ENCODE data around the gene AIPL1.

AIPL1 gene

GRCh38 chr17:6465206-6466003 lies 30.5 kb upstream of the AIPL1 start:
- DNase-seq = no peak

- DNase-seq = no peak
Observed at GRCh38 chr17:6464446-6465041, 29.6 kb upstream of the AIPL1 start.

- DNase-seq = no peak
Observed at GRCh38 chr17:6463616-6464445, 28.9 kb upstream of the AIPL1 start.

- no peak for DNase-seq
Observed at GRCh38 chr17:6462692-6463091, 27.8 kb upstream of the AIPL1 start.

GRCh38 chr17:6461792-6462524 lies 27.0 kb upstream of the AIPL1 start:
- DNase-seq = no peak

- no peak for DNase-seq
Observed at GRCh38 chr17:6461246-6461645, 26.3 kb upstream of the AIPL1 start.

- no peak for DNase-seq
Observed at GRCh38 chr17:6460531-6461161, 25.7 kb upstream of the AIPL1 start.

GRCh38 chr17:6458460-6458950 lies 23.6 kb upstream of the AIPL1 start:
- DNase-seq = no peak

GRCh38 chr17:6457688-6458459 lies 23.0 kb upstream of the AIPL1 start:
- DNase-seq = no peak

GRCh38 chr17:6456914-6457687 lies 22.2 kb upstream of the AIPL1 start:
- DNase-seq = no peak

GRCh38 chr17:6456321-6456720 lies 21.4 kb upstream of the AIPL1 start:
- DNase-seq = no peak

GRCh38 chr17:6455321-6455705 lies 20.4 kb upstream of the AIPL1 start:
- peak; percentile 28 for DNase-seq

- no peak for DNase-seq
Observed at GRCh38 chr17:6454495-6455320, 19.8 kb upstream of the AIPL1 start.

- no peak for DNase-seq
Observed at GRCh38 chr17:6453279-6454024, 18.5 kb upstream of the AIPL1 start.

GRCh38 chr17:6452471-6453266 lies 17.7 kb upstream of the AIPL1 start:
- no peak for DNase-seq

GRCh38 chr17:6450926-6451832 lies 16.3 kb upstream of the AIPL1 start:
- DNase-seq = no peak

- no peak for DNase-seq
Observed at GRCh38 chr17:6449307-6449706, 14.4 kb upstream of the AIPL1 start.

All from activated gamma-delta T cell treated with Interleukin-2 at 50 U/mL for 16 hours (primary cell).